MM.1S (cell line): ENCODE measurements around the gene SLC6A13.

Source experiments
- DNase-seq: peaks from one replicate; pipeline ENCODE4 v3.0.0-alpha.2; 2015
- H2AFZ ChIP-seq: fragments of 300-600 bp; sonication (generic); 2 replicates; pipeline ENCODE4 v1.6.0; 2016; ENCODE audit warnings: antibody characterized with exemption, low read length
- H3F3A ChIP-seq: fragments of 300-600 bp; sonication (generic); 2 replicates; pipeline ENCODE4 v1.6.1; 2016; ENCODE audit warnings: mild to moderate bottlenecking, antibody characterized with exemption, low read length, moderate library complexity, mixed read lengths; ENCODE audit not compliant: insufficient read depth
- H3K27ac ChIP-seq: fragments of 300-600 bp; sonication (generic); 2 replicates; pipeline ENCODE4 v1.5.1; 2016; ENCODE audit warnings: mild to moderate bottlenecking, low read length
- H3K27me3 ChIP-seq: fragments of 300-600 bp; sonication (generic); replicated peaks from 2 replicates; pipeline ENCODE4 v1.6.0; 2016; ENCODE audit warnings: low read length; ENCODE audit not compliant: insufficient read depth
- H3K36me3 ChIP-seq: fragments of 300-600 bp; sonication (generic); replicated peaks from 2 replicates; pipeline ENCODE4 v1.6.1; 2016; ENCODE audit warnings: mild to moderate bottlenecking, low read length, mixed read lengths; ENCODE audit not compliant: insufficient read depth
- H3K4me1 ChIP-seq: fragments of 300-600 bp; sonication (generic); 2 replicates; pipeline ENCODE4 v1.6.1; 2016; ENCODE audit warnings: low read length, mixed read lengths
- H3K4me2 ChIP-seq: fragments of 300-600 bp; sonication (generic); 2 replicates; pipeline ENCODE4 v1.6.0; 2016; ENCODE audit warnings: low read depth, low read length
- H3K4me3 ChIP-seq: fragments of 300-600 bp; sonication (generic); 2 replicates; pipeline ENCODE4 v1.5.1; 2016; ENCODE audit warnings: low read length, mixed read lengths
- H3K79me2 ChIP-seq: fragments of 300-600 bp; sonication (generic); 2 replicates; pipeline ENCODE4 v1.6.1; 2016; ENCODE audit warnings: mixed run types, low read length, mixed read lengths
- H3K9ac ChIP-seq: fragments of 300-600 bp; sonication (generic); 2 replicates; pipeline ENCODE4 v1.6.1; 2016; ENCODE audit warnings: low read length, mixed read lengths
- H3K9me2 ChIP-seq: fragments of 300-600 bp; sonication (generic); replicated peaks from 2 replicates; pipeline ENCODE4 v1.6.1; 2016; ENCODE audit warnings: mild to moderate bottlenecking, low read length, mixed read lengths; ENCODE audit not compliant: insufficient read depth
- H3K9me3 ChIP-seq: fragments of 300-600 bp; sonication (generic); replicated peaks from 2 replicates; pipeline ENCODE4 v1.6.1; 2016; ENCODE audit warnings: mild to moderate bottlenecking, low read length, mixed read lengths; ENCODE audit not compliant: insufficient read depth
- H4K20me1 ChIP-seq: fragments of 300-600 bp; sonication (generic); 2 replicates; pipeline ENCODE4 v1.6.1; 2016; ENCODE audit warnings: mild to moderate bottlenecking, low read length, moderate library complexity, mixed read lengths; ENCODE audit not compliant: insufficient read depth
- CTCF ChIP-seq: fragments of 300-600 bp; sonication (generic); IDR thresholded peaks from 2 replicates; pipeline ENCODE4 v1.5.1; 2016; ENCODE audit warnings: antibody characterized with exemption, low read length, mixed read lengths
- EZH2 ChIP-seq: fragments of 300-600 bp; sonication (generic); optimal IDR thresholded peaks from 2 replicates; pipeline ENCODE3; 2017; ENCODE audit warnings: low read depth, mild to moderate bottlenecking, antibody characterized with exemption, low read length, mixed read lengths
- EZH2phosphoT487 ChIP-seq: fragments of 300-600 bp; sonication (generic); IDR thresholded peaks from 2 replicates; pipeline ENCODE4 v1.6.1; 2018; ENCODE audit warnings: antibody characterized with exemption, low read length

The SLC6A13 gene

GRCh38 chr12:201361-201760, 61.3 kb downstream of the SLC6A13 start:
- TF ChIP-seq CTCF = no peak
- TF ChIP-seq EZH2phosphoT487 = no peak
- no peak for TF ChIP-seq EZH2
- H3K9me2 ChIP-seq = no peaks in the 10 kb centered on the region
- H3K27me3 ChIP-seq = peaks cover 51% of the 10 kb centered on the region
- no peaks in the 10 kb centered on the region for H3F3A ChIP-seq
- no peaks in the 10 kb centered on the region for H3K36me3 ChIP-seq
- no peak overlapping the region for H3K27ac ChIP-seq
- no peaks in the 10 kb centered on the region for H3K9me3 ChIP-seq
- H3K9ac ChIP-seq = no peak overlapping the region
- no peak for DNase-seq
- H3K79me2 ChIP-seq = no peaks in the 10 kb centered on the region
- no peaks in the 10 kb centered on the region; the same call in 1 of the 2 replicates for H3K4me1 ChIP-seq
- H3K4me2 ChIP-seq = no peak overlapping the region
- H4K20me1 ChIP-seq = no peaks in the 10 kb centered on the region
- H2AFZ ChIP-seq = no peak overlapping the region
- H3K4me3 ChIP-seq = no peak overlapping the region

- Histone ChIP-seq H3K36me3 (no peaks in the 10 kb centered on the region), H4K20me1 (no peaks in the 10 kb centered on the region), H3K4me2 (no peak overlapping the region), H3K9me2 (no peaks in the 10 kb centered on the region), H3K9ac (no peak overlapping the region), H3F3A (no peaks in the 10 kb centered on the region), H3K79me2 (no peaks in the 10 kb centered on the region), H3K27ac (no peak overlapping the region), H2AFZ (no peak overlapping the region), H3K9me3 (no peaks in the 10 kb centered on the region), H3K4me3 (no peak overlapping the region), H3K4me1 (no peaks in the 10 kb centered on the region), H3K27me3 (peaks cover 69% of the 10 kb centered on the region)
- TF ChIP-seq EZH2phosphoT487 (no peak), CTCF (no peak), EZH2 (no peak)
- DNase-seq = no peak
Observed at GRCh38 chr12:198705-199104, 63.9 kb downstream of the SLC6A13 start.

- no peak for TF ChIP-seq EZH2phosphoT487
- no peak for TF ChIP-seq EZH2
- TF ChIP-seq CTCF = no peak
- Histone ChIP-seq H3K4me1 (no peaks in the 10 kb centered on the region), H3K79me2 (no peaks in the 10 kb centered on the region), H3K9me2 (no peaks in the 10 kb centered on the region), H3F3A (no peaks in the 10 kb centered on the region), H2AFZ (no peak overlapping the region), H3K4me3 (no peak overlapping the region), H3K27me3 (peaks cover 75% of the 10 kb centered on the region), H4K20me1 (no peaks in the 10 kb centered on the region), H3K36me3 (no peaks in the 10 kb centered on the region), H3K9me3 (no peaks in the 10 kb centered on the region), H3K27ac (no peak overlapping the region), H3K4me2 (no peak overlapping the region), H3K9ac (no peak overlapping the region)
- no peak for DNase-seq
Observed at GRCh38 chr12:197911-198695, 64.5 kb downstream of the SLC6A13 start.
